OCI-LY3 (cell line): ENCODE results near the gene EIF4G3.

Experiments used
- CTCF ChIP-seq: fragments of 200-600, 300-600 bp; sonication (generic); IDR thresholded peaks from 2 replicates; pipeline ENCODE4 v1.5.1; 2014; ENCODE audit warnings: antibody characterized with exemption, low read length, low read depth
- EZH2phosphoT487 ChIP-seq: fragments of 200-600 bp; shearing (Covaris generic); IDR thresholded peaks from 2 replicates; pipeline ENCODE4 v1.6.1; 2018; ENCODE audit warnings: antibody characterized with exemption, mixed run types, low read depth

- TF ChIP-seq CTCF (no peak), EZH2phosphoT487 (no peak)
Observed at GRCh38 chr1:21012937-21013336, 163.8 kb downstream of the EIF4G3 start.
